H1 (cell line): ENCODE measurements around the gene TRIL. TPM values are rescaled to one million over a fixed set of nuclear protein-coding genes. Genes with fewer than 3 reads are reported as not detected.

Experiments
- CTCF ChIA-PET: fragments of 300-600 bp; sonication (Branson Sonifier 250); formaldehyde crosslinking; loops from one replicate; lab custom pipeline; 2021; ENCODE audit not compliant: partially characterized antibody; lab: Charles Lee
- POLR2A ChIA-PET: fragments of 300-600 bp; sonication (Branson Sonifier 250); formaldehyde crosslinking; loops from one replicate; lab custom pipeline; 2021; ENCODE audit warnings: inconsistent platforms; ENCODE audit not compliant: partially characterized antibody; lab: Charles Lee
- DNase-seq, 2 experiments: peaks; one replicate each; pipeline versions ENCODE4 v3.0.0 to v3.0.0-alpha.2; 2010 to 2022; ENCODE audit warnings: low spot score in 2 of 2, low read depth in 1 of 2, mixed read lengths in 1 of 2
- FAIRE-seq: peaks from 2 replicates; lab custom pipeline; 2011; peaks lifted over from hg19 to GRCh38; lab: Jason Lieb, UNC
- H2AFZ ChIP-seq: 2 replicates; pipeline ENCODE4 v1.8.1; 2012; ENCODE audit warnings: low read length, inconsistent platforms
- H2AK5ac ChIP-seq: 2 replicates; pipeline ENCODE4 v1.6.1; 2013; ENCODE audit warnings: low read depth, low read length
- H2BK120ac ChIP-seq: replicated peaks from 2 replicates; pipeline ENCODE3; 2013; ENCODE audit warnings: low read depth, low read length, inconsistent platforms
- H2BK12ac ChIP-seq: 2 replicates; pipeline ENCODE4 v1.6.1; 2013; ENCODE audit warnings: low read depth, low read length
- H2BK15ac ChIP-seq: 2 replicates; pipeline ENCODE4 v1.6.1; 2013; ENCODE audit warnings: low read length
- H2BK20ac ChIP-seq: 2 replicates; pipeline ENCODE4 v1.6.1; 2013; ENCODE audit warnings: low read length
- H2BK5ac ChIP-seq: 2 replicates; pipeline ENCODE4 v1.6.1; 2013; ENCODE audit warnings: low read depth, low read length
- H3K14ac ChIP-seq: 2 replicates; pipeline ENCODE4 v1.6.1; 2013; ENCODE audit warnings: inconsistent platforms; ENCODE audit not compliant: insufficient read length
- H3K18ac ChIP-seq: 2 replicates; pipeline ENCODE4 v1.6.1; 2013; ENCODE audit warnings: low read length; ENCODE audit errors: extremely low read depth
- H3K23ac ChIP-seq: 2 replicates; pipeline ENCODE4 v1.6.1; 2013; ENCODE audit warnings: inconsistent platforms; ENCODE audit not compliant: insufficient read length
- H3K23me2 ChIP-seq: 2 replicates; pipeline ENCODE4 v1.6.1; 2013; ENCODE audit warnings: low read depth, low read length
- H3K27ac ChIP-seq: 2 replicates; pipeline ENCODE4 v1.6.1; 2011; ENCODE audit warnings: low read depth, low read length, inconsistent platforms
- H3K27me3 ChIP-seq, 4 experiments: replicated peaks in 1 of 4; 1 replicate in 1 of 4; 2 replicates in 3 of 4; pipeline versions ENCODE4 v1.6.1 to v1.8.1; 2011 to 2013; ENCODE audit warnings: low read length in 3 of 4, mild to moderate bottlenecking in 3 of 4, inconsistent platforms in 2 of 4, mixed read lengths in 2 of 4, moderate library complexity in 1 of 4; ENCODE audit not compliant: control insufficient read depth in 3 of 4, insufficient read depth in 3 of 4; ENCODE audit errors: extremely low read depth in 1 of 4
- H3K36me3 ChIP-seq, 4 experiments: 2 replicates each; pipeline versions ENCODE4 v1.6.1 to v1.8.1; 2011 to 2013; ENCODE audit warnings: mild to moderate bottlenecking in 4 of 4, low read length in 3 of 4, moderate library complexity in 2 of 4, control low read depth in 1 of 4, inconsistent platforms in 1 of 4; ENCODE audit not compliant: insufficient read depth in 4 of 4, control insufficient read depth in 2 of 4
- H3K4ac ChIP-seq: replicated peaks from 2 replicates; pipeline ENCODE3; 2013; ENCODE audit warnings: low read length, low read depth, mixed read lengths, inconsistent platforms; ENCODE audit not compliant: insufficient read length
- H3K4me1 ChIP-seq, 4 experiments: replicated peaks in 1 of 4; 1 replicate in 1 of 4; 2 replicates in 3 of 4; pipeline versions ENCODE4 v1.6.1 to v1.8.1; 2011 to 2013; ENCODE audit warnings: low read length in 3 of 4, inconsistent platforms in 2 of 4, mixed read lengths in 1 of 4; ENCODE audit not compliant: insufficient read depth in 4 of 4, control insufficient read depth in 3 of 4
- H3K4me2 ChIP-seq, 2 experiments: 2 replicates each; pipeline versions ENCODE4 v1.6.1 to v1.8.1; 2011 to 2013; ENCODE audit warnings: low read depth in 2 of 2, low read length in 2 of 2, control low read depth in 1 of 2, inconsistent platforms in 1 of 2, mild to moderate bottlenecking in 1 of 2; ENCODE audit not compliant: insufficient read depth in 1 of 2
- H3K4me3 ChIP-seq, 4 experiments: fragments of 200-600, 300-600 bp in 1 of 4; sonication (generic), shearing (Covaris generic), sonication (Bioruptor Twin) in 1 of 4; 2 replicates each; pipeline versions ENCODE4 v1.5.1 to v1.8.1; 2011 to 2016; ENCODE audit warnings: low read length in 4 of 4, low read depth in 3 of 4, control low read depth in 2 of 4, inconsistent platforms in 2 of 4, mild to moderate bottlenecking in 2 of 4, mixed read lengths in 1 of 4, moderate library complexity in 1 of 4; ENCODE audit not compliant: insufficient read depth in 2 of 4; ENCODE audit errors: extremely low read depth in 1 of 4
- H3K56ac ChIP-seq: replicated peaks from 2 replicates; pipeline ENCODE3; 2013; ENCODE audit warnings: low read depth, mild to moderate bottlenecking, mixed read lengths, low read length, inconsistent platforms; ENCODE audit not compliant: insufficient read length
- H3K79me1 ChIP-seq: 2 replicates; pipeline ENCODE4 v1.6.1; 2013; ENCODE audit warnings: low read depth, low read length, control low read depth
- H3K79me2 ChIP-seq, 2 experiments: 2 replicates each; pipeline versions ENCODE4 v1.6.1 to v1.8.1; 2012 to 2013; ENCODE audit warnings: low read length in 2 of 2, mild to moderate bottlenecking in 2 of 2, inconsistent platforms in 1 of 2; ENCODE audit not compliant: insufficient read depth in 2 of 2, control insufficient read depth in 1 of 2
- H3K9ac ChIP-seq, 4 experiments: replicated peaks in 1 of 4; 1 replicate in 1 of 4; 2 replicates in 3 of 4; pipeline versions ENCODE4 v1.6.1 to v1.8.1; 2011 to 2013; ENCODE audit warnings: low read depth in 3 of 4, low read length in 3 of 4, control low read depth in 2 of 4, mild to moderate bottlenecking in 2 of 4, moderate library complexity in 2 of 4, inconsistent platforms in 1 of 4; ENCODE audit errors: extremely low read depth in 1 of 4
- H3K9me3 ChIP-seq, 2 experiments: 2 replicates each; pipeline versions ENCODE4 v1.6.1 to v1.8.1; 2012 to 2013; ENCODE audit warnings: mild to moderate bottlenecking in 2 of 2, moderate library complexity in 2 of 2, control low read depth in 1 of 2, inconsistent platforms in 1 of 2, low read depth in 1 of 2, low read length in 1 of 2, mixed read lengths in 1 of 2; ENCODE audit not compliant: insufficient read depth in 2 of 2
- H4K20me1 ChIP-seq, 2 experiments: replicated peaks in 1 of 2; 2 replicates each; pipeline versions ENCODE3 to v1.8.1; 2011 to 2013; ENCODE audit warnings: inconsistent platforms in 2 of 2, low read length in 2 of 2, mild to moderate bottlenecking in 1 of 2; ENCODE audit not compliant: insufficient read depth in 2 of 2, control insufficient read depth in 1 of 2
- H4K5ac ChIP-seq: 2 replicates; pipeline ENCODE4 v1.6.1; 2013; ENCODE audit warnings: low read length, low read depth, mixed read lengths, inconsistent platforms; ENCODE audit not compliant: insufficient read length
- H4K8ac ChIP-seq: 2 replicates; pipeline ENCODE4 v1.8.0; 2013; ENCODE audit warnings: mild to moderate bottlenecking, moderate library complexity, low read length, inconsistent platforms; ENCODE audit not compliant: insufficient read depth; ENCODE audit errors: extremely low read depth
- H4K91ac ChIP-seq: replicated peaks from 2 replicates; pipeline ENCODE3; 2013; ENCODE audit warnings: low read length, mixed read lengths, inconsistent platforms; ENCODE audit not compliant: insufficient read length
- FOSL1 ChIP-seq: IDR thresholded peaks from 2 replicates; pipeline ENCODE4 v1.6.1; 2011; ENCODE audit warnings: mild to moderate bottlenecking, low read depth, low read length, moderate library complexity; ENCODE audit not compliant: insufficient read depth
- KDM1A ChIP-seq: fragments of 200-600, 300-600 bp; sonication (generic); IDR thresholded peaks from 2 replicates; pipeline ENCODE4 v1.7.1; 2016; ENCODE audit warnings: mild to moderate bottlenecking, low read length, borderline replicate concordance
- SIN3A ChIP-seq, 2 experiments: IDR thresholded peaks in 1 of 2; conservative IDR thresholded peaks in 1 of 2; 2 replicates each; pipeline ENCODE4 v1.6.1; 2011 to 2012; ENCODE audit warnings: low read length in 2 of 2, improper control_type of control experiment in 1 of 2, low read depth in 1 of 2, mild to moderate bottlenecking in 1 of 2
- SIRT6 ChIP-seq: IDR thresholded peaks from one replicate; pipeline ENCODE4 v1.7.1; 2012; ENCODE audit warnings: low read length, inconsistent platforms
- SP4 ChIP-seq: IDR thresholded peaks from 2 replicates; pipeline ENCODE4 v1.6.1; 2012; ENCODE audit warnings: low read length, inconsistent platforms
- WGBS, 2 experiments: shearing (Covaris generic) in 1 of 2; methylation state at CpG; one replicate each; pipeline versions ENCODE4 v1.1.6 to v1.1.7; 2013 to 2015; ENCODE audit warnings: low lambda C conversion rate in 2 of 2, mixed read lengths in 2 of 2, inconsistent platforms in 1 of 2, low coverage in 1 of 2, missing lambda C conversion rate in 1 of 2; ENCODE audit not compliant: insufficient replicate concordance in 2 of 2, insufficient coverage in 1 of 2, insufficient read length in 1 of 2; ENCODE audit errors: extremely low coverage in 1 of 2, missing lambda C conversion rate in 1 of 2; 5-methylcytosine and 5-hydroxymethylcytosine counted together
- polyA plus RNA-seq, 7 experiments: library from polyadenylated mRNA; depleted of rRNA in 3 of 7; stranded (reverse) in 5 of 7; unstranded in 2 of 7; fragments of >200 nt in 5 of 7; fragments of 200-250 nt in 2 of 7; gene quantifications; 1 replicate in 5 of 7; 2 replicates in 1 of 7; 4 replicates in 1 of 7; pipeline versions ENCODE4 v1.2.1 to v1.2.3, GENCODE V29; 2011 to 2013; ENCODE audit warnings: missing spikeins in 2 of 7, mixed read lengths in 2 of 7
- total RNA-seq: library from RNA; stranded (reverse); fragmentation: NEBNext Ultra II Directional; extraction: Animal tissue kit (Norgen Biotek cat#: 25700); gene quantifications from 2 replicates; pipeline ENCODE4 v1.2.1, GENCODE V29; 2021
- TF ChIP-seq, protein P1 (sequence below): IDR thresholded peaks from 2 replicates; pipeline ENCODE4 v1.6.1; 2011; ENCODE audit warnings: low read depth, mild to moderate bottlenecking, low read length; ENCODE audit not compliant: insufficient read depth

TRIL gene
- total and polyA plus RNA-seq, 2 of the 8 experiments (the other 6 are each of a cell fraction or from before 2014, with no cell fraction given), result 3.9 to 5.5 TPM

DNA sequence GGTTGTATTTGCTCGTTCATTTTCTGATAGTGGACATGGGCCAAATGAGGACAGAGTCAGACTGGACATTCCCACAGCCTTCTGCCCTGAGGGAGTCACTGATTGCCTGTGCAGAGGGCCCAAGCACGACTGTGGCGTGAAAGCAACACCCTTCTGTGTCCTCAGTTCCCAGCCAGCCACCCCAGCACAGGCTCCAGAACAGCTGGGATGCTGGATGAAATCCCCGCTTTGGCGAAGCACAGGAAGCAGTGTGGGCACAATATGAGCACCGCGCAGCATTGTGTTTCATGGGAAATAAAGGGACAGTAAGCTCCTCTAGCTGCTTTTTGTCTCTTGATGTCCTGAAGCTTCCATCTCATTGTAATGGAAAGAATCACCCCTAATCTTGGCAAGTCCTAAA, 20.5 kb downstream of the TRIL start:
- Histone ChIP-seq H2AK5ac (peak overlapping the region; percentile 46; the same call in 1 of the 2 replicates), H3K36me3 (no peaks in the 10 kb centered on the region), H3K79me2 (no peaks in the 10 kb centered on the region), H3K4ac (no peak overlapping the region), H4K91ac (no peak overlapping the region), H3K27me3 (no peaks in the 10 kb centered on the region), H3K79me1 (no peaks in the 10 kb centered on the region), H4K20me1 (no peaks in the 10 kb centered on the region), H2BK12ac (no peak overlapping the region), H2BK20ac (0 out of 2 replicates have a peak overlapping the region, but pooled peaks have one; percentile 24), H4K8ac (no peak overlapping the region), H2AFZ (no peak overlapping the region), H2BK15ac (peak overlapping the region; percentile 89), H3K9me3 (no peaks in the 10 kb centered on the region), H4K5ac (no peak overlapping the region), H3K4me1 (peaks cover 0 to 12% (median 5%) of the 10 kb centered on the region in 4 experiments; a peak in 4 of 7 replicates), H2BK5ac (peak overlapping the region; percentile 55; the same call in 1 of the 2 replicates), H3K14ac (no peak overlapping the region), H3K23me2 (no peaks in the 10 kb centered on the region), H3K4me2 (no peak overlapping the region), H3K9ac (no peak overlapping the region), H3K27ac (no peak overlapping the region), H3K56ac (no peak overlapping the region), H3K18ac (0 out of 2 replicates have a peak overlapping the region, but pooled peaks have one; percentile 41), H3K4me3 (no peak overlapping the region), H3K23ac (no peak overlapping the region), H2BK120ac (no peak overlapping the region)
- ChIA-PET CTCF (interaction anchor here (0.7 to 34.2 kb wide), 5 partner anchors 13 to 166 kb away, joined by 3 to 576 read pairs (median 4); no protein-coding TSS in a partner anchor), POLR2A (no interaction called here)
- FAIRE-seq, result no peak
- no peak for DNase-seq
- WGBS, 2 experiments, result 91% methylated on average over 7 of the region's 7 CpGs; no CpG with 5 or more reads in 1 of the 2 experiments
- no peak for TF ChIP-seq SIRT6
- no peak for TF ChIP-seq FOSL1
- TF ChIP-seq SIN3A (conservative IDR thresholded peaks at IDR 0.05 in 1 of 2, IDR thresholded peaks at IDR 0.05 in 1 of 2; ENCODE audit: low read depth in 1 of 2, low read length in 2 of 2), result no peak
- TF ChIP-seq SP4, result no peak
- TF ChIP-seq, protein P1, sequence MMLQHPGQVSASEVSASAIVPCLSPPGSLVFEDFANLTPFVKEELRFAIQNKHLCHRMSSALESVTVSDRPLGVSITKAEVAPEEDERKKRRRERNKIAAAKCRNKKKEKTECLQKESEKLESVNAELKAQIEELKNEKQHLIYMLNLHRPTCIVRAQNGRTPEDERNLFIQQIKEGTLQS, result no peak
- no peak for TF ChIP-seq KDM1A
